DMS153 (cell line): ENCODE measurements around the gene RPL26.
A peak's percentile ranks its signal among the peaks of the same experiment; 100 is the strongest.

Experiments used
- DNase-seq: peaks from one replicate; lab custom pipeline; 2025; lab: John Stamatoyannopoulos, UW

Gene RPL26

DNA sequence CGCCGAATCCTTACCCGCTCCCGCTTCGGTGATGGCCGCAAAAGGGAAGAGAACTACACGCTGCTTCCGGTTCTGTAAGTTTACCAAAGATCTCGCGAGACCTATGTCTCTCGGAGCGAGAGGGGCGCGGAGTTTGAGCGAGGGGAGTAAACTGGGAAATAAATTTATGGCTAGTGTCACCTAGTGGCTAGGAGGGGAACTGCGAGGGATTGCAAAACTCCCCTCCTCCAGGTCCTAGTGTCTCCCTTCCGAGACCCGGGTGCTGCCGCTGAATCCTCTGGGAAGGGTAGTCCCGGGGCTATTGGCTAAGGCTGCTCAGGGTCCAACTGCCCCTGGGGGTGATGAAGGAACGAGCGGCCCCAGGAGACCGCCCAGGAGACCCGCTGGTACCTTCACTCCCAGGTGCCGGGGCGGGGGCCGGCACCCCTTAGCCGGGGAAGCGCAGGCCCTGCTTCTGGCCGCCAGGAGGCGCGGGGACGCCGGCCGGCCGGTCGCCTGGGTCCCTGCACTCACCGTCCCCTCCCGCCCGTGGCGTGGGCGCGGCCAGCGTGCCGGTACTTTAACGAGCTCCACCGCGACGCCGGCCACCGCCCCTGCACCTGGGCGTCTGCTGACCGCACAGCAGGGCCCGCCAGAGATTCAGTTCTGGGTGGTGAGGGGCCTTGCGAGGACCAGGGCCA is at the start of gene RPL26:
Gene RPL26, minus strand, starts transcription at position 51 of the 680 bp plus-strand sequence. CDS start 883 bp downstream, outside the sequence.
- peak; percentile 95 for DNase-seq

- no peak for DNase-seq
Observed at GRCh38 chr17:8430966-8431365, 48.0 kb upstream of the RPL26 start.

DNA sequence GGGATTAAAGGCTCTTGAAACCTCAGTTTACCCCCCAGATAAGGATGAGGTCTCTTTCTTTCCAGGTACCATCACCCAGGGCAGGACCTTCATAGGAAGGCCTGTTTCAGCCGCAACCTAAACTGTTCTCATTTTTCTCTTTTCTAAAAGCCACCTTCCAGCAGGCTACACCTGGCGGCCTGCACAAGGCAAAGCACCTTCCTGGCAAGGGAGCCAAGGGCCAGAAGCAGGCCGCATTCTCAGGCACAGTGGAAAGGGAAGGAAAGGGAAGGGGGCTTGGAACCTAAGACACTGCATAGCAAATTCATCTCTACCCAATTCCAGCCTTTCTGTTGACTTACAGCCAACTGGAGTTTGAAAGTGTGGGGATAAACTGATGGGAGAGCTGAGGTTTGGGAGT is 43.8 kb upstream of the RPL26 start:
- DNase-seq: no peak

- no peak for DNase-seq
Observed at GRCh38 chr17:8426094-8426720, 43.2 kb upstream of the RPL26 start.

DNA sequence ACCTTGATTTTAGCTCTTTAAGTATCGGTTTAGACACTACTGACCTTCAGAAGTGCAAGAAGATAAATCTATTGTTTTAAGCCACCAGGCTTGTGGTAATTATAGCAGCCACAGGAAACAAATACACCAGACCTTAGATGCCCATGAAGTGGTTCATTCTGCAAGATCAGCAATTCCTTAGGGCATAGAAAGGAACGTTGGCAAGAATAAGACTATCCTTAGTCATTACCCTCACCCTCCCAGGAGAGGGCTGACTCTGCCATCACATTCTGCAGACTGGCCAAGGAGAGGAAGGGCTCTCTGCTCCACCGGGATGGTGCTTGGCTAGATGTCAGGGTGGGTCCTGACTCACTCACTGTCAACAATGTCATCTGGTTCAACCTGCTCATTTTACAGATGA is 38.6 kb upstream of the RPL26 start:
- no peak for DNase-seq

DNA sequence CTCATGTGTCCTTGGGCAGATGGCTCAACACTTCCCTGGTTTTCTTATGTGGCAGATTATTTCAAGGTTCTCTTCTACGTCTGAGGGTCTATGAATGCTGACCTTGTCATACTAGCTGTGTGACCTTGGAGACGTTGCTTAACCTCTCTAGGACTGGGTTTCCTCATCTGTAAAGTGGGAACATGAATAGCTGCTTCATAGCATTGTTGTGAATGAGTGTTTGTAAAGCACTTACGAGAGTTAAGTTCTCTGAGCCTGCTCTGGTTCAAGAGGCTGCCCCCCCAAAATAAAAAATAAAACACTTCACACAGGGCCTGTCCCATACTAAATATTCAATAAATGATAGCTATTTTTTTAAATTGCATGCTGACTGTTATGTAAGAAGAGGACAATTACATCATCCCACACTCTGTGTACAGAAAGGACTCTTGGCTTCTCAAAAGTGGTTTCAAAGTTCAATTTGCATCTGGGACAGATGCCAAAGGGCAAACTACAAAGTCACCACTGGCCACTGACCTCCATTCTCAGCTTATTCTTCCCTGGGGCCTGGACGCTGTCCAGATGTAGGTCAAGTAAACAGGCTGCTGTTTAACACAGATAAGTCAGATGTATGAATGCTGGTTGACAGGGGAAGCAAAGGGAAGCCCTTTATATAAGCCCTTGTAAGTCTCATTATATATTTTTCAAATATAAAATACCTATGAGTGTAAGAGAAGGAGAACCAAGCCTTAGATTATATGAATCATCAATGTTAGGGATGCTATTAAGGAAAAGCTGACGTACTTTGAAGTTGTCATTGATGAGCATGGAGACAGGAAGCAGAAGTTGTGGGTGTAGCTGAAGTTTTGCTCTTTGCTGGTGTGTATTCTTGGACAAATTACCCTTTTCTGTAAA is 37.3 kb upstream of the RPL26 start:
- DNase-seq: no peak

DNA sequence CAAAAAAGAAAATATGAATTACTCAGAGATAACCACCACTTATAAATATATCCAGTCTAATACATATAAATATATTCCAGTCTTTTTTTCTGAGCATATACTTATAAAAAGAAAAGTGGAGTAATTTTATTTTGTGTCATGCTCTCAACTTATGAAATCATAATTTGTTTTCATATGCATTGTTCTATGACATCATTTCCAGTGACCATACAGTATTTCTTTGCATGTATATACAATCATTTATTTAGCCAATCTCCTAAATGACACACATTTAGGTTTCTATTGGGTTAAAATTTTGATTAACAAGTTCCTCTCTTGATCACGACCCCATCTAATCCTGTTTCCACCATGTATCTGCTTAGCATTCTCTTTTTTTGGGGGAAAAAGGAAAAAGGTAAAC is 36.3 kb upstream of the RPL26 start:
- DNase-seq: no peak

- DNase-seq: no peak
Observed at GRCh38 chr17:8418471-8418870, 35.5 kb upstream of the RPL26 start.

DNA sequence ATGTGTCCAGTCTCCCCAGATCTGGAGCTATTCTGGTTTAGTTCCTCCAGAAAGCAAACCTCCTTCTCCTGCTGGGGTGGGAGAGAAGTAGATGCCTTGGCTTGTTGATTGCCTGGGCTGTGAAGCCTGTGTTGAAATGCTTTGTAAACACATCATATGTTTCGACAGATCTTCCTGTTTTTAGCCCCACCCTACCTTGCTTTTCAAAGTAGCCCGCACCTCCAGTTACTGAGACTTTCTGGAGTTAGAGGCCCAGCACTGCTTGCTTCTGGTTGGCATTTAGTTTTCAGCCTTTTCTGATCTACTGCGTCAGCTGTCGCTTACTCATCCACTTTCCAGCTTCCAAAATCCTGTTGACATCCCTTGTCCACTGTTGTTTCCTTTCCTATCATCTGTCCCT is 34.8 kb upstream of the RPL26 start:
- no peak for DNase-seq

DNA sequence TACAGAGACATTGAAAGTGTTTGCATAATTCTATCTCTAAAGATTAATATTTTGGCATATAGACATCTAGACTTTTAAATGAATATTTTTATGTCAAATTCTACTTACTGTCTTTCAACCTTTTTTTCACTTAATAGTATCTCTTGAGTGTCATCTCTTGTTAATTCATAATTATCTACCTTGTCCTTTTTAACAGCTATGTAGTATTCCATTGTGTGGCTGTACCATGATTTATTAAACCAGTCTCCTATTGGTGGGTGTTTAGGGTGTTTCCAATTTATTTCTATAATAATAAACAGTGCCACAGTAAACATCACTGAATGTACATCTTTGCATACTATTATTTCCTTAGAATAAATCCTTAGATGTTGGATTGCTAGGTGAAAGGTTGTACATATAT is 30.9 kb upstream of the RPL26 start:
- no peak for DNase-seq

GRCh38 chr17:8413328-8413727 is 30.3 kb upstream of the RPL26 start:
- DNase-seq: no peak

DNA sequence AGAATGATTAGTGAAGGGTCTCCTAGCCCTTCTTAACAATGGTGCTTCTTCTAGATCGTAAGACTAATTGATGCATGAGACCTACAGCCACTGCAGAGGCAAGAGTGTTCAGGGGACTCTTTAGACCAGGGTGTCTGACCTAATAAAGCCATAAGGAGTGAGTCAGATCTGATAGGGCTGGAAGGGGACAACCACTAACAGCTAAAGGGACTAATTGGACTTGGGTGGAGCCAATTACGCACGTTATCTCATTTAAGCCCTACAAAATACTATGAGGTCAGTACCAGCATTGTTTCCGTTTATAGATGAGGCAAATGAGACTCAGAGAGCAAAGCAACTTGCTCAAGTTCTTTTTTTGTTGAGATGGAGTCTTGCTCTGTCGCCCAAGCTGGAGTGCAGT is 29.1 kb upstream of the RPL26 start:
- DNase-seq: no peak

- DNase-seq: no peak
Observed at GRCh38 chr17:8410883-8411238, 27.9 kb upstream of the RPL26 start.

DNA sequence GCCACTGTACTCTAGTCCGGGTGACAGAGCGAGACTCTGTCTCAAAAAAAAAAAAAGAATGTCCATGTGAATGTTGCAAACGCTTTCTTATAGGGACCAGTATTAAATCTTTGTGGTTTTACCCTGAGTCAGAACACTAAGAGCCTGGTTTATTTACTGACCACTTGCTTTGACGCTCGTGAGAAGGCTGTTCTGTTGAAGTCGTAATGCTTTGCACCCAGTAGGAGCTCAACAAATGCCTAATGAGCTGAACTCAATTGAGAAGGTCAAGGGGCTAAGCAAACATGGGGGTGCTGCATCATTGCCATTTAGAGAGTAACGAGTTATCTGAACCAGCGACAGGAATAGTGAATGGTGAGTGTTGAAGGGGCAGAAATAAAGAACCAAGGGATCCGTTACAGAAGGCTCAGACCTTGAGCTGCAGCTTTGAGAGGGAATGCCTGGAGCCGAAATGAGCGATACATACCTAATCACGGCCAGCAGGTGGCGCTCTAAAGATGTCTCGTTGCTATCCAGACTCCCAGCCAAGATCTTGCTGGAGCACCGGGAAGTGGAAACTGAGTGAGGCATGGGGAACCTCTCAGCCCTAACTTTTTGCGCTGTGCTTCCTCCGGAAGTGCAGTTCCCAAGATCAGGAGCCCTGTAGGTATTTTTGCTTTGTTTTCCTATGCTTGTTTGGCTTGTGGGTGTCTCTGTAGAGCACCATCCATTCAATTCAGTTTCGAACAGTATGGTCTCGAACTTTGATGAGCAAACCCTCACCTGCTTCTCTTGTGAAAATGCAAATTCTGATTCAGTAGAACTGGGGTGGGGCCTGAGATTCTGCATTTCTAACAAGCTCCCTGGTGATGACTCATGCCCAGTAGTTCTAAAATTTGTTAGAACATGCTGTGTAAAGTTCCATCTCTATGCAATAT is 27.2 kb upstream of the RPL26 start:
- DNase-seq: peak; percentile 42

DNA sequence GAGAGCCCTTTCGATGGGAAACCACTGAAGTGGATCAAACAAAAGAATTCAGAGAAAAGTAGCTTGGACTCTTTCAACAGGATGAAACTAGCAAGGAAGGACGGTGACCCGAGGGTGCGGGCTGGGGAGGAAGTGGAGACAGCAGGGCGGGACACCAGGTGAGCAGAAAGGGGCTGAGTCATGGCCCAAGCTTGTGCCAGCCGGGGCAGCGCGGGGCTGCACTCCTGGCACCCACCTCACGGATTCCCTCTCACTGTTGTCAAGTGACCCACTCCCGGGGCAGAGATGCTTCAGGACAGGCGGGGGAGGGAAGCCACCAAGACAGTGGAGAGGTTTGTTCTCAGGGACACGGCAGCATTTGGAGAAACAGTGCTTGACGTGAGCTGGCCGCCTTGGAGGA is 25.4 kb upstream of the RPL26 start:
- no peak for DNase-seq

DNA sequence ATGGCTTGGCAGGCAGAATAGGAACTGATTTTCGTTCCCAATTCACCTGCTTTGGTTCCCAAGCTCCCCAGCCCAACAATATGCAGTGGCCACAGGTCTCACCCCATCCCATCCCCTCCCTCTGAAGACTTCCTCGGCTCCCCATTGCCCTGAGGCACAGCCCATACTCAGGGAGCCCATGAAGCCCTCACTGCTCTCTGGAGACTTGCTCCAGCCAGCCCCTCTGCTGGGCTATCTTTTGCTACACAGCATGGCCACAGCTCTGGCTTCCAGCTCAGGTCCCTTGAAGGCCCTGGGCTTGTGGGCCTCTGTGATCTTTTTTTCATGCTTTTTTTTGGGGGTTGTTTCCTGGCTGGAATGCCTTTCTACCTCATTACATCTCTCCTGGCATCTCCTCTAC is 23.2 kb upstream of the RPL26 start:
- no peak for DNase-seq

DNA sequence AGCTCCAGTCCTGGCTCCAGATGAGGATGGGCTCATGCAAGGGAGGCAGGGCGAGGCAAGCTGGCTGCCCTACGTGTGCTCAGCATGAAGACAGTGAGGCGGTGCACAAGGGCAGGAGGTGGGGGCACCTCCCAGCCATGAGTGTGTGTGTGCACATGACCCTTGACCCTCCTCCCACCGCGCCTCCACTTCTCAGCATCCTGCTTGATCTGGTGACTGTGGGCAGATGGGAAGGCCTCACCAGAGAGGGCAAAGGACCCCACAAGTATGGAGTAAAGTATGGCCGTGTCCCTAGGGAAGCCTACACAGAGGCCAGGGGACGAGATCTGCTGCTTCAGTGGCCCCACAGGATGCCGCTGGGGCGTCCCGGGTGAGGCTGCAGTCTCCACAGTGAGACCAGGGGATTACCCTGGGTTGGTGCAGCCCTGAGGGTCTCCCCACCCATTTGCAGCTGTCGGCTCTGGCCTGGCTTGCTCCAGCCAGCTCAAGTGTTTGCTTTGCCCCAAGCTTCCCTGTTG is 22.6 kb upstream of the RPL26 start:
- no peak for DNase-seq

- no peak for DNase-seq
Observed at GRCh38 chr17:8402921-8403536, 20.0 kb upstream of the RPL26 start.

DNA sequence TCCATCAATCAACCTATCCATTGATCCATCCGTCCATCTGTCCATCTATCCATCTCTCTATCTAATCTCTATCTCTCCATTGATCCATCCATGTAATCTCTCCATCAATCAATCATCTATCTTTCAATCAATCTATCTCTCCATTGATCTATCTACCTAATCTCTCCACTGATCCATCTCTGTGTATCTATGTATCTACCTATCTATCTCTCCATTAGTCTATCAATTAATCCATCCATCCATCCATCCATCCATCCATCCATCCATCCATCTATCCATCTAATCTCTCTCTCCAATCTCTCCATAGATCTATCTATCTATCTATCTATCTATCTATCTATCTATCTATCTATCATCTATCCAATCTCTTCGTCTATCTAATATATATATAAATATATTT is 18.1 kb upstream of the RPL26 start:
- DNase-seq: no peak

DNA sequence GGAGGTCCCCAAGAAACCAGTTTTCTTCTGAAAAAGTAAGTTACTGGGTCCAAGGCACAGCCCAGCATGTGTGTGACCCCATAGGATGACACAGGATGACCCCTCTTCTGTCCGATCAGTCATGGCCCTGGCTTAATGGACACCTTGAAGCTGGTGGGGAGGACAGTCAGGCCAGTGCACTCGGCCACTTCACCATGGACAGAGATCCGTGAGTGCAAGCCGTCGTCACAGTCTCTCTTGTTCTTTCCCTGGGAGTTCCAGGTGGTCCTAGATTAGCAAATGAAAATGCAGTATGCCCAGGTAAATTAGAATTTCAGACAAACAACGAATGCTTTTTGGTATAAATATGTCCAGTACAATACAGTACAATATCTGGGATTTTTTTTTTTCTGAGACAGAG is 16.0 kb upstream of the RPL26 start:
- DNase-seq: no peak

- no peak for DNase-seq
Observed at GRCh38 chr17:8397636-8398035, 14.6 kb upstream of the RPL26 start, which contains the start of gene RNF222. RNF222 (minus strand) TSS chr17:8397827; CDS start chr17:8393461, 4,366 bp downstream.
